PFSK-1 (cell line): ENCODE results near the gene PPID.

ENCODE experiments used
- FOXP2 ChIP-seq: optimal IDR thresholded peaks from 2 replicates; pipeline ENCODE3; 2011; ENCODE audit warnings: borderline replicate concordance, control low read depth, inconsistent platforms; ENCODE audit not compliant: insufficient read depth; ENCODE audit errors: extremely low read length, extremely low read depth
- POLR2AphosphoS5 ChIP-seq: IDR thresholded peaks from 2 replicates; pipeline ENCODE4 v1.6.1; 2012; ENCODE audit warnings: low read depth, mild to moderate bottlenecking, control low read depth, low read length, moderate library complexity
- SIN3A ChIP-seq: IDR thresholded peaks from 2 replicates; pipeline ENCODE4 v1.6.1; 2012; ENCODE audit warnings: mild to moderate bottlenecking, low read length, moderate library complexity, borderline replicate concordance; ENCODE audit not compliant: insufficient read depth
- TAF1 ChIP-seq: IDR thresholded peaks from 2 replicates; pipeline ENCODE4 v1.6.1; 2012; ENCODE audit warnings: low read length, control low read depth, borderline replicate concordance; ENCODE audit not compliant: insufficient read depth
- TF ChIP-seq, protein P1 (sequence below), 2 experiments: IDR thresholded peaks; 2 replicates each; pipeline versions ENCODE4 v1.6.1 to v1.8.0; 2011 to 2012; ENCODE audit warnings: low read depth in 2 of 2, low read length in 2 of 2, control low read depth in 1 of 2, inconsistent platforms in 1 of 2, mild to moderate bottlenecking in 1 of 2, moderate library complexity in 1 of 2; ENCODE audit not compliant: insufficient read depth in 1 of 2

The PPID gene

DNA sequence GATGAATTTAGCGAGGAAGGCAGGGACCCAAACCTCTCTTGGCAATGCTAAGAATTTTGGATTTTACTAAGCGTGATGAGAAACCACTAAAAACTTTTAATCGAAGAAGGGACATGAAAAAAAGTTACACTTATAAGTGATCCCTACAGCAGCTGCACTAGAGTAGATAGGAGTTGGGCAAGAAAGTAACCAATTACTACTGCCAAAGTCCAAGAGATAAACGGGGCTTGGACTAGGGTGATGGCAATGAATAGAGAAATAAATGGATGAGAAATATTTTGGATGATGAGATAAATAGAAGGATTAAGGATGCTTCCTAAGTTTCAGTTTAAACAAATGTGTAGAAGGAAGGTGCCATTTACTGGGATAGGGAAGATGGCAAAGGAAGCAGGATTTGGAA is 39.4 kb upstream of the PPID start:
- TF ChIP-seq, protein P1, sequence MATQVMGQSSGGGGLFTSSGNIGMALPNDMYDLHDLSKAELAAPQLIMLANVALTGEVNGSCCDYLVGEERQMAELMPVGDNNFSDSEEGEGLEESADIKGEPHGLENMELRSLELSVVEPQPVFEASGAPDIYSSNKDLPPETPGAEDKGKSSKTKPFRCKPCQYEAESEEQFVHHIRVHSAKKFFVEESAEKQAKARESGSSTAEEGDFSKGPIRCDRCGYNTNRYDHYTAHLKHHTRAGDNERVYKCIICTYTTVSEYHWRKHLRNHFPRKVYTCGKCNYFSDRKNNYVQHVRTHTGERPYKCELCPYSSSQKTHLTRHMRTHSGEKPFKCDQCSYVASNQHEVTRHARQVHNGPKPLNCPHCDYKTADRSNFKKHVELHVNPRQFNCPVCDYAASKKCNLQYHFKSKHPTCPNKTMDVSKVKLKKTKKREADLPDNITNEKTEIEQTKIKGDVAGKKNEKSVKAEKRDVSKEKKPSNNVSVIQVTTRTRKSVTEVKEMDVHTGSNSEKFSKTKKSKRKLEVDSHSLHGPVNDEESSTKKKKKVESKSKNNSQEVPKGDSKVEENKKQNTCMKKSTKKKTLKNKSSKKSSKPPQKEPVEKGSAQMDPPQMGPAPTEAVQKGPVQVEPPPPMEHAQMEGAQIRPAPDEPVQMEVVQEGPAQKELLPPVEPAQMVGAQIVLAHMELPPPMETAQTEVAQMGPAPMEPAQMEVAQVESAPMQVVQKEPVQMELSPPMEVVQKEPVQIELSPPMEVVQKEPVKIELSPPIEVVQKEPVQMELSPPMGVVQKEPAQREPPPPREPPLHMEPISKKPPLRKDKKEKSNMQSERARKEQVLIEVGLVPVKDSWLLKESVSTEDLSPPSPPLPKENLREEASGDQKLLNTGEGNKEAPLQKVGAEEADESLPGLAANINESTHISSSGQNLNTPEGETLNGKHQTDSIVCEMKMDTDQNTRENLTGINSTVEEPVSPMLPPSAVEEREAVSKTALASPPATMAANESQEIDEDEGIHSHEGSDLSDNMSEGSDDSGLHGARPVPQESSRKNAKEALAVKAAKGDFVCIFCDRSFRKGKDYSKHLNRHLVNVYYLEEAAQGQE (IDR thresholded peaks at IDR 0.05; ENCODE audit: insufficient read depth in 1 of 2, low read depth in 2 of 2, low read length in 2 of 2): no peak
- TF ChIP-seq TAF1 (no peak), FOXP2 (no peak), POLR2AphosphoS5 (no peak), SIN3A (no peak)

DNA sequence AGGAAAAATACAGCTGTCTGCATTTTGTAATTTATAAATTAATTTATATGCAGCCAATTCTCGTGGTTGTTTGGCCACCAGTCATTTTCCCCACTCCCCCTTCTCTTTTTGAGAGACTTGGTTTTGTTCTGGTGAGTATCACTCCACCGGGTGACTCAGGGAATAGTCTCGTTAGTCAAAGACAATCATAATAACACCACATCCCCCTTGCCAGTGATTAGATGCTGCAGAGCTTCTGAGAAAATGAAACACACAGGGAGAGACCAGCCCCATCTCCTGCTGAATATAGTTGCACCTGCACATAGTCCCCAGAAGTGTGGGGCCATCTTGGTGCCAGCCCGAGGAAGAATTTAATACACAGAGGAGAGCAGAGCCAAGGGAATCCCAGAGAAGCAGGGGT is 37.7 kb upstream of the PPID start:
- TF ChIP-seq FOXP2 (no peak), TAF1 (no peak), POLR2AphosphoS5 (no peak), SIN3A (no peak)
- TF ChIP-seq, protein P1 (IDR thresholded peaks at IDR 0.05; ENCODE audit: insufficient read depth in 1 of 2, low read depth in 2 of 2, low read length in 2 of 2): no peak

DNA sequence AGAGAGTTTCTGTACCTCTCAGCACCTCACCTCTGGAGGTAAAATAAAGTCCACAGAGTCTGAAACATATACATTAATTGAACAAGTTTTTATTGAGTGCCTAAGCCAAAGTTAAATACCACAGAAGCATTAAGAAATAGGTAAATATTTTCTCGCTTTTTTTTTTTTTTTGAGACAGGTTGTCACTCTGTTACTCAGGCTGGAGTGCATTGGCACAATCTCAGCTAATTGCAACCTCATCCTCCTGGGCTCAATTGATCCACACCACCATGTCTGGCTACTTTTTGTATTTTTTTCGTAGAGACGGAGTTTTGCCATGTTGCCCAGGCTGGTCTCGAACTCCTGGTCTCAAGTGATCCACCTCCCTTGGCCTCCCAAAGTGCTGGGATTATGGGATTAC is 35.5 kb upstream of the PPID start:
- TF ChIP-seq POLR2AphosphoS5 (no peak), SIN3A (no peak), FOXP2 (no peak), TAF1 (no peak)
- TF ChIP-seq, protein P1 (IDR thresholded peaks at IDR 0.05; ENCODE audit: insufficient read depth in 1 of 2, low read depth in 2 of 2, low read length in 2 of 2): no peak

DNA sequence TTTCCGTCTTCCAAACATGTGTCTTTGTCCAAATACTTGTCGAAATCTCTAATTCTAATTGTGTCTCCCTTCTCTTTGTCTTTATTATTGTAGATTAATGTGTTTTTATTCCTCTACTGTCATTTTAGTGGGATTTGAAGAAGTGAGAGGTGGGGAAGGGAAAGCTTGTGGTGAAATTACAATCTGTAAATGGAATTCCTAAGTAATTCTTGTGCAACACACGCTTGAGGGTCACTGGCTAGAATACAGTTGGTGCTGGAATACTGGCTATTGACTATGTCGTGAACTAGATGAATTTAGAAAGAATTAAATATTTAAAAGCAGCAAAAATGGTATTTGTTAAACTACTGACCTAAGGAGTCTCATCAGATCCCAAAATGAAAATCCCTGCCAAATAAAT is 34.9 kb upstream of the PPID start:
- no peak for TF ChIP-seq TAF1
- TF ChIP-seq, protein P1 (IDR thresholded peaks at IDR 0.05; ENCODE audit: insufficient read depth in 1 of 2, low read depth in 2 of 2, low read length in 2 of 2): no peak
- TF ChIP-seq SIN3A: no peak
- TF ChIP-seq POLR2AphosphoS5: no peak
- no peak for TF ChIP-seq FOXP2

DNA sequence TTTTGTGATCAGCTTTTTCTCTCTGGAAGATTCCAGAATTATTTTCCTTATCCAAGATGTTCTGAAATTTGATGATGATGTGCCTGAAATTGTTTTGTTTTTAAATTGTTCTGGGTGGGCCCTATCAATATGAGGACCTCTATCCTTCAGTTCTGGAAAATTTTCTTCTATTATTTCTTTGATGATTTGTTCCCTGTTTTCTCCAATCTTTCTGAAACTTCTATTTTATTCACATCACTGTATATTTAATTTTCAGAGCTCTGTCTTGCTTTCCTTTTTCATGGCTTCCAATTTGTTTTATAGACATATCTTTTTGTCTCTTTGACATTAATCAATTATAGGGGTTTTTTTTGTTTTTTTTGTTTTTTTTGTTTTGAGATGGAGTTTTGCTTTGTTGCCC is 33.4 kb upstream of the PPID start:
- TF ChIP-seq TAF1: no peak
